ENCODE measurements around the gene TSHZ2.

Gene TSHZ2

DNA sequence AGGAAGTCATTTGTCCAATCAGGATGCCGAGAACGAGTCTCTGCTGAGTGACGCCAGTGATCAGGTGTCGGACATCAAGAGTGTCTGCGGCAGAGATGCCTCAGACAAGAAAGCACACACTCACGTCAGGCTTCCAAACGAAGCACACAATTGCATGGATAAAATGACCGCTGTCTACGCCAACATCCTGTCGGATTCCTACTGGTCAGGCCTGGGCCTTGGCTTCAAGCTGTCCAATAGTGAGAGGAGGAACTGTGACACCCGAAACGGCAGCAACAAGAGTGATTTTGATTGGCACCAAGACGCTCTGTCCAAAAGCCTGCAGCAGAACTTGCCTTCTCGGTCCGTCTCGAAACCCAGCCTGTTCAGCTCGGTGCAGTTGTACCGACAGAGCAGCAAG lies 281.5 kb downstream of the TSHZ2 start:
- no peaks in the 10 kb centered on the region for H3K27me3 ChIP-seq (ENCODE audit: insufficient read depth, insufficient read length)
- H3K4me1 ChIP-seq (ENCODE audit: insufficient read depth, insufficient read length), result no peaks in the 10 kb centered on the region
- H3K36me3 ChIP-seq (ENCODE audit: insufficient read depth, insufficient read length, low read length), result no peaks in the 10 kb centered on the region
- no peak overlapping the region for H3K4me3 ChIP-seq (ENCODE audit: insufficient read length, low read depth)
- no peaks in the 10 kb centered on the region for H3K9me3 ChIP-seq (ENCODE audit: insufficient read depth, low read length)
- no peak for TF ChIP-seq ZNF274 (IDR thresholded peaks at IDR 0.05; ENCODE audit: low read depth, low read length)
- TF ChIP-seq SUZ12 (IDR thresholded peaks at IDR 0.05; ENCODE audit: extremely low read depth, insufficient read depth, insufficient read length), result no peak
- no peak for TF ChIP-seq YY1 (IDR thresholded peaks at IDR 0.05; ENCODE audit: insufficient read depth, insufficient read length)
- no peak overlapping the region for H3K9ac ChIP-seq (ENCODE audit: insufficient read length, low read depth)
- no peak for DNase-seq (ENCODE audit: low read depth, low spot score)

DNA sequence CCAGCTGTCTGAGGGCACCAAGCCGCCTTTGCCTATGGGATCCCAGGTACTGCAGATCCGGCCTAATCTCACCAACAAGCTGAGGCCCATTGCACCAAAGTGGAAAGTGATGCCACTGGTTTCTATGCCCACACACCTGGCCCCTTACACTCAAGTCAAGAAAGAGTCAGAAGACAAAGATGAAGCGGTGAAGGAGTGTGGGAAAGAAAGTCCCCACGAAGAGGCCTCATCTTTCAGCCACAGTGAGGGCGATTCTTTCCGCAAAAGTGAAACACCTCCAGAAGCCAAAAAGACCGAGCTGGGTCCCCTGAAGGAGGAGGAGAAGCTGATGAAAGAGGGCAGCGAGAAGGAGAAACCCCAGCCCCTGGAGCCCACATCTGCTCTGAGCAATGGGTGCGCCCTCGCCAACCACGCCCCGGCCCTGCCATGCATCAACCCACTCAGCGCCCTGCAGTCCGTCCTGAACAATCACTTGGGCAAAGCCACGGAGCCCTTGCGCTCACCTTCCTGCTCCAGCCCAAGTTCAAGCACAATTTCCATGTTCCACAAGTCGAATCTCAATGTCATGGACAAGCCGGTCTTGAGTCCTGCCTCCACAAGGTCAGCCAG lies 283.0 kb downstream of the TSHZ2 start:
- no peak for TF ChIP-seq SUZ12 (IDR thresholded peaks at IDR 0.05; ENCODE audit: extremely low read depth, insufficient read depth, insufficient read length)
- TF ChIP-seq YY1 (IDR thresholded peaks at IDR 0.05; ENCODE audit: insufficient read depth, insufficient read length), result no peak
- TF ChIP-seq ZNF274 (IDR thresholded peaks at IDR 0.05; ENCODE audit: low read depth, low read length), result no peak
- Histone ChIP-seq H3K9me3 (ENCODE audit: insufficient read depth, low read length) (no peaks in the 10 kb centered on the region), H3K4me3 (ENCODE audit: insufficient read length, low read depth) (no peak overlapping the region), H3K27me3 (ENCODE audit: insufficient read depth, insufficient read length) (no peaks in the 10 kb centered on the region), H3K36me3 (ENCODE audit: insufficient read depth, insufficient read length, low read length) (no peaks in the 10 kb centered on the region), H3K9ac (ENCODE audit: insufficient read length, low read depth) (no peak overlapping the region), H3K4me1 (ENCODE audit: insufficient read depth, insufficient read length) (no peaks in the 10 kb centered on the region)
- DNase-seq (ENCODE audit: low read depth, low spot score), result no peak

DNA sequence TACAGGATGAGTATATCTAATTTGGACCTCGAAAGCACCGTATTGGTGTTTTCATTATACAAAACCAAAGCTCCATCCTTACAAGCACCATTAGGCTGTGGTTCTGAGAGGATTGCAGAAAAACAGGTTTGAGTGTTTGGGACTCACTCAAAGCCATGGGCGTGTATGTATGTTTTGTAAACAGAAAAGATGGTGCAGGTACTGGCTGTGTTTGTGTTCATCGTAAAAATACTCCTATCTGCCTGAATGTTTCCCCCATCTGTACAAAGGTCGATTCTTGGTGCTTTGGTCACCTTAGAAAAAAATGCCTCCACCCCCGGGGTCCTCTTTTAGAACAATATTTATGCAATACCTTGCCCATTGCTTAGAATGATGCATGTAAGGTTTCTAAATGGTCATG lies 286.6 kb downstream of the TSHZ2 start:
- TF ChIP-seq SUZ12 (IDR thresholded peaks at IDR 0.05; ENCODE audit: extremely low read depth, insufficient read depth, insufficient read length) (no peak), ZNF274 (IDR thresholded peaks at IDR 0.05; ENCODE audit: low read depth, low read length) (no peak), YY1 (IDR thresholded peaks at IDR 0.05; ENCODE audit: insufficient read depth, insufficient read length) (no peak)
- H3K4me3 ChIP-seq (ENCODE audit: insufficient read length, low read depth), result no peak overlapping the region
- H3K4me1 ChIP-seq (ENCODE audit: insufficient read depth, insufficient read length), result no peaks in the 10 kb centered on the region
- no peak overlapping the region for H3K9ac ChIP-seq (ENCODE audit: insufficient read length, low read depth)
- H3K9me3 ChIP-seq (ENCODE audit: insufficient read depth, low read length), result no peaks in the 10 kb centered on the region
- no peaks in the 10 kb centered on the region for H3K36me3 ChIP-seq (ENCODE audit: insufficient read depth, insufficient read length, low read length)
- no peaks in the 10 kb centered on the region for H3K27me3 ChIP-seq (ENCODE audit: insufficient read depth, insufficient read length)
- no peak for DNase-seq (ENCODE audit: low read depth, low spot score)

DNA sequence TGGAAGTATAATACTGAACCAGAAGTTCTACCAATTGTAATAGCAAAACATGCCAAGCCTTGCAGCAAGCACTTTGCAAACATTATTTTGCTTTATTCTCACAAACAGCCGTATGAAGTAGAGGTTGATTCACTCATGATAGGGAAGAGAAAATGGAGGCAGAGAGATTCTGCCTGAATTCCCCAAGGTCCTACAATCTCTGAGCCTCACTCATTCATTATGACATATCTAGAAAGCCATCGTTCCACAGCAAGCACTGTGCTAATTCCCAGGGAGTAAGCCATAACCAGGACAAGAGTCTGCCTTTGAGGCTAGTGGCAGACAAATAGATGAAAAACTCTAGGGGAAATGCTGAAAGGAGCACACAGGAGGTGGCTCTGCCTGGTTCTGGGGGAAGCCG lies 288.0 kb downstream of the TSHZ2 start:
- TF ChIP-seq YY1 (IDR thresholded peaks at IDR 0.05; ENCODE audit: insufficient read depth, insufficient read length) (no peak), ZNF274 (IDR thresholded peaks at IDR 0.05; ENCODE audit: low read depth, low read length) (no peak), SUZ12 (IDR thresholded peaks at IDR 0.05; ENCODE audit: extremely low read depth, insufficient read depth, insufficient read length) (no peak)
- Histone ChIP-seq H3K36me3 (ENCODE audit: insufficient read depth, insufficient read length, low read length) (no peaks in the 10 kb centered on the region), H3K4me1 (ENCODE audit: insufficient read depth, insufficient read length) (peaks cover 3% of the 10 kb centered on the region), H3K27me3 (ENCODE audit: insufficient read depth, insufficient read length) (no peaks in the 10 kb centered on the region), H3K9me3 (ENCODE audit: insufficient read depth, low read length) (no peaks in the 10 kb centered on the region), H3K4me3 (ENCODE audit: insufficient read length, low read depth) (no peak overlapping the region), H3K9ac (ENCODE audit: insufficient read length, low read depth) (no peak overlapping the region)
- DNase-seq (ENCODE audit: low read depth, low spot score), result no peak

DNA sequence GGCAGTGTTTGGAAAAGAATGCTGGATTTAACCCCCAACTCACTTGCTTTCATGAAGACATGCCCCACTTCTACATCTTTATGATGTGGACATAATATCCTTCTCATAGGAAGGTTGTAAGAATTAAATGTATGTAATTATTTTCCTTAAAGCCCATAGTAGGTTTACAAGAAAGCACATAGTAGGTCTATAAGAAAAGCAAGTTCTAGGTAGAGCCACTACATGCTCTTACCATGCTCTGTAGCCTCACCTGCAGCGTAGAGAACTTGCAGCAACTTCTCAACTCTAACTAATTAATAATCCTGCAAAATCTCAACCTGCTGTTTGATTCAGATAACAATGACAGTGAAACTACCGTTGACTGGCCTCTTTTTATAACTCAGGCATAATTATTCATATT lies 288.4 kb downstream of the TSHZ2 start:
- Histone ChIP-seq H3K4me1 (ENCODE audit: insufficient read depth, insufficient read length) (peaks cover 7% of the 10 kb centered on the region), H3K9ac (ENCODE audit: insufficient read length, low read depth) (no peak overlapping the region), H3K9me3 (ENCODE audit: insufficient read depth, low read length) (no peaks in the 10 kb centered on the region), H3K27me3 (ENCODE audit: insufficient read depth, insufficient read length) (no peaks in the 10 kb centered on the region), H3K4me3 (ENCODE audit: insufficient read length, low read depth) (no peak overlapping the region), H3K36me3 (ENCODE audit: insufficient read depth, insufficient read length, low read length) (no peaks in the 10 kb centered on the region)
- TF ChIP-seq ZNF274 (IDR thresholded peaks at IDR 0.05; ENCODE audit: low read depth, low read length), result no peak
- TF ChIP-seq SUZ12 (IDR thresholded peaks at IDR 0.05; ENCODE audit: extremely low read depth, insufficient read depth, insufficient read length), result no peak
- DNase-seq (ENCODE audit: low read depth, low spot score), result no peak

DNA sequence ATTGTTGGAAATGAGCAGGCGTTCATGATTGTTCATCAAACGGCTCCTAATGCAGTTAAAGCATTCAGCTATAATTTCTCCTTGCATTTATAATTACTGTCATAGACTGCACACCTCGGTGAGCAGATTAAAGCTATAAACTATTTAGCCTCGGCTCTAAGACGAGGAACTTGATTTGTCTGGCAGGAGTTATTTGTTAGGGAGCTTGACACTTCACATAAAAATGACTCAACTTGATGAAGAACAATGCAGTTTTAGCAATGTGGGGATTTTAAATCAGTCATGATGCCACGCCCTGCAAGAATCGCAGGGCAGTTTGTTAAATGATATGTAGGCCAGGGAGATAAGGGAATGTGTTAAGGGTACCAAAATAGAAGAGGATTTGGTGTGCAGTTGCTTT lies 290.2 kb downstream of the TSHZ2 start:
- Histone ChIP-seq H3K4me1 (ENCODE audit: insufficient read depth, insufficient read length) (peaks cover 7% of the 10 kb centered on the region), H3K9me3 (ENCODE audit: insufficient read depth, low read length) (no peaks in the 10 kb centered on the region), H3K27me3 (ENCODE audit: insufficient read depth, insufficient read length) (no peaks in the 10 kb centered on the region), H3K9ac (ENCODE audit: insufficient read length, low read depth) (no peak overlapping the region), H3K36me3 (ENCODE audit: insufficient read depth, insufficient read length, low read length) (no peaks in the 10 kb centered on the region), H3K4me3 (ENCODE audit: insufficient read length, low read depth) (no peak overlapping the region)
- no peak for DNase-seq (ENCODE audit: low read depth, low spot score)
- no peak for TF ChIP-seq ZNF274 (IDR thresholded peaks at IDR 0.05; ENCODE audit: low read depth, low read length)
- TF ChIP-seq SUZ12 (IDR thresholded peaks at IDR 0.05; ENCODE audit: extremely low read depth, insufficient read depth, insufficient read length), result no peak
- no peak for TF ChIP-seq YY1 (IDR thresholded peaks at IDR 0.05; ENCODE audit: insufficient read depth, insufficient read length)

DNA sequence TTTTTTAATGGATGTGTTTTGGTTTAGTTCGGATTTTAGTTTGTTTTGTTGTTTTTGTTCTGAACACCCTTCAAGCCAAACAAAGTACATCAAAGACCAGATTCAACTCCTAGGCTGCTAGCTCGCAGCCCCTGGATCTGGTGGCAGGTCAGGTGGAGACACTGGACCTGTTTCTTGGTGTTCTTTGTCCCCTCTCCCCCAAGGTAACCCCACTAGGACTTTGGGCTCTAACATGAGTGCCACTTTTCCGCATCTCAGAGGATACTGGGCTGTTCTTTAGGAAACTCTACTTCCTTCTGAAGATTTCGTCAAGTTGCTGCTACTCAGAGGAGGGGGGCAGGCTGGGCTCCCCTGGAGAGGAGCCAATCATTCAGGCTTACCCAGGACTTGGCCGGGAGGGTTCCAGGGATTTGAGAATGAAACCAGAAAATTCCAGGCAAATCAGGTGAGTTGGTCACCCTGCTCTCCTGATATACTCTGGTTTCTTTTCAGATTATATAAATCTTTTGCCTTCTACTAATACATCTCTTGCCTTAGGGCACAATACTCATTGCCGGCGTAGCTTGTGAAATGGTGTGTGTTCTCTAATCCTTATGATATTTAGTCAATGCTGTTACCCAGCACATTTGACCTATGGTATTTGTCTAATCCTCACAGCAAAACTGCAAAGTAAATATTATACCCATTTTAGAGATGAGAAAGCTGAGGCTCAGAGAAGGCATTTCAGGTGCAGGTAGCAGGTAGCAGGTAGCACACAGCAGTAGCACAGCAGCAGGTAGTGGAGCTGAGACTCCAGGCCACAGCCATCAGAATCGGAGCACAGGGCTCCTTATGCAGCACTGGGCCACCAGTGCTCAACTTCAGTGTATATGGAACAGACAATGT lies 291.6 kb downstream of the TSHZ2 start:
- Histone ChIP-seq H3K4me1 (ENCODE audit: insufficient read depth, insufficient read length) (peaks cover 7% of the 10 kb centered on the region), H3K9me3 (ENCODE audit: insufficient read depth, low read length) (no peaks in the 10 kb centered on the region), H3K36me3 (ENCODE audit: insufficient read depth, insufficient read length, low read length) (no peaks in the 10 kb centered on the region), H3K27me3 (ENCODE audit: insufficient read depth, insufficient read length) (no peaks in the 10 kb centered on the region), H3K9ac (ENCODE audit: insufficient read length, low read depth) (no peak overlapping the region), H3K4me3 (ENCODE audit: insufficient read length, low read depth) (no peak overlapping the region)
- TF ChIP-seq YY1 (IDR thresholded peaks at IDR 0.05; ENCODE audit: insufficient read depth, insufficient read length), result no peak
- no peak for TF ChIP-seq ZNF274 (IDR thresholded peaks at IDR 0.05; ENCODE audit: low read depth, low read length)
- TF ChIP-seq SUZ12 (IDR thresholded peaks at IDR 0.05; ENCODE audit: extremely low read depth, insufficient read depth, insufficient read length), result no peak
- DNase-seq (ENCODE audit: low read depth, low spot score), result no peak

Data from NT2/D1 (cell line).